AG04450 (cell line): ENCODE measurements around the gene SLC12A5. TPM values are rescaled to one million over a fixed set of nuclear protein-coding genes. Genes with fewer than 3 reads are reported as not detected.

Experiments
- CTCF ChIA-PET: fragments of 300-600, 350-600 bp; formaldehyde crosslinking; extraction: SDS; loops from one replicate; lab custom pipeline; 2022; ENCODE audit warnings: antibody characterized with exemption, inconsistent platforms; lab: Charles Lee
- POLR2A ChIA-PET: fragments of 350-600 bp; formaldehyde crosslinking; extraction: SDS; loops from one replicate; lab custom pipeline; 2021; ENCODE audit warnings: antibody characterized with exemption, inconsistent platforms; lab: Yijun Ruan, JAX
- DNase-seq: peaks from one replicate; pipeline ENCODE4 v3.0.0-alpha.2; 2011; ENCODE audit warnings: low read depth, low spot score
- H3K27ac ChIP-seq: one replicate; pipeline ENCODE4 v1.5.1; 2012; ENCODE audit warnings: low read depth, low read length, control low read depth
- H3K27me3 ChIP-seq: one replicate; pipeline ENCODE4 v1.6.0; 2012; ENCODE audit warnings: low read length; ENCODE audit not compliant: control insufficient read depth, insufficient read depth
- H3K4me3 ChIP-seq: 2 replicates; pipeline ENCODE4 v1.5.1; 2011; ENCODE audit warnings: mild to moderate bottlenecking, low read depth, low read length, control low read depth
- H3K9me3 ChIP-seq: 2 replicates; pipeline ENCODE4 v1.5.1; 2012; ENCODE audit warnings: low read length; ENCODE audit not compliant: control insufficient read depth, insufficient read depth
- polyA plus RNA-seq: library from polyadenylated mRNA; depleted of rRNA; stranded (reverse); fragments of >200 nt; gene quantifications from 2 replicates; pipeline ENCODE4 v1.2.3, GENCODE V29; 2011
- TF ChIP-seq, protein P1 (sequence below): IDR thresholded peaks from 2 replicates; pipeline ENCODE4 v1.5.1; 2011; ENCODE audit warnings: low read depth, low read length, control low read depth, inconsistent platforms

The SLC12A5 gene
- polyA plus RNA-seq, 1 experiment = 0.55 TPM

DNA sequence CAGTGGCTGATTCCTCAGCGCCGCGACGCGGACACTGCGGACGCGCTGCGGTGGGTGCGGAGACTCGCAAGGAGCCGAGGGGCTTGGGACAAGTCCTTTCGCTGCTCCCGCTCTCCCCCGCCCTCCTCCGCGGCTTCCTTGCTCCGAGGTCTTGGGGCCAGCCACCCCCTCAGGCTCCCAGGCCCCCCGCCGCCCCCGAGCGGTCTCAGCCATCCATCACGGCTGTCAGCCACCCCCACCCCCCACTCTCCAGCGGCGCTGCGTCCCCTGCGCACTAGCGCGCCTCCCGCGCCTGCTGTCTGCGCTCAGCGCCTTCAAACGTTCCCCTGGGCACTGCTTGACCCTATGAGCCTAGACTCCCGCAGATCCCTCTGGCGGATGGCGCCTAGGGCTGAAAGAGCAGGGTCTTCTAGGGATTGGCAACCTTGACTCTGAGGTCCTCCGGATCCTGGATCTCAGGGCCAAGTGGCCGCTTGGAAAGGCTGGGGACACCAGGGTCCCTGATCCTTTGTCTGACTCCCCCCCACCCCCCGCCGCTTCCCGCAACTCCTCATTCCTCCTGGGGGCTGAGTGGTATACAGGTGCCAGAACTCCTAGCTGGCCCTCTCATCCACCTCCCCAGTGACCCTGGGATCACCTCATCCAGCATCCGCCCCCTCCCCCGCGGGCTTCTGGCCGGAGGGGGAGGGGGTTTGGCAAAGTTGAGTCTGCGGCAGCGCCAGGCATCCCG, 1.4 kb downstream of the SLC12A5 start:
- POLR2A ChIA-PET = no interaction called here
- CTCF ChIA-PET = interaction anchor here (0.6 kb wide), 1 partner anchor 28 kb away, joined by 3 read pairs; no protein-coding TSS in a partner anchor
- DNase-seq = no peak
- H3K27ac ChIP-seq = no peak overlapping the region
- no peak overlapping the region for H3K4me3 ChIP-seq
- TF ChIP-seq, protein P1, sequence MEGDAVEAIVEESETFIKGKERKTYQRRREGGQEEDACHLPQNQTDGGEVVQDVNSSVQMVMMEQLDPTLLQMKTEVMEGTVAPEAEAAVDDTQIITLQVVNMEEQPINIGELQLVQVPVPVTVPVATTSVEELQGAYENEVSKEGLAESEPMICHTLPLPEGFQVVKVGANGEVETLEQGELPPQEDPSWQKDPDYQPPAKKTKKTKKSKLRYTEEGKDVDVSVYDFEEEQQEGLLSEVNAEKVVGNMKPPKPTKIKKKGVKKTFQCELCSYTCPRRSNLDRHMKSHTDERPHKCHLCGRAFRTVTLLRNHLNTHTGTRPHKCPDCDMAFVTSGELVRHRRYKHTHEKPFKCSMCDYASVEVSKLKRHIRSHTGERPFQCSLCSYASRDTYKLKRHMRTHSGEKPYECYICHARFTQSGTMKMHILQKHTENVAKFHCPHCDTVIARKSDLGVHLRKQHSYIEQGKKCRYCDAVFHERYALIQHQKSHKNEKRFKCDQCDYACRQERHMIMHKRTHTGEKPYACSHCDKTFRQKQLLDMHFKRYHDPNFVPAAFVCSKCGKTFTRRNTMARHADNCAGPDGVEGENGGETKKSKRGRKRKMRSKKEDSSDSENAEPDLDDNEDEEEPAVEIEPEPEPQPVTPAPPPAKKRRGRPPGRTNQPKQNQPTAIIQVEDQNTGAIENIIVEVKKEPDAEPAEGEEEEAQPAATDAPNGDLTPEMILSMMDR = no peak
- peaks cover 57% of the 10 kb centered on the region for H3K27me3 ChIP-seq
- H3K9me3 ChIP-seq = peaks cover 11% of the 10 kb centered on the region; the same call in 1 of the 2 replicates

DNA sequence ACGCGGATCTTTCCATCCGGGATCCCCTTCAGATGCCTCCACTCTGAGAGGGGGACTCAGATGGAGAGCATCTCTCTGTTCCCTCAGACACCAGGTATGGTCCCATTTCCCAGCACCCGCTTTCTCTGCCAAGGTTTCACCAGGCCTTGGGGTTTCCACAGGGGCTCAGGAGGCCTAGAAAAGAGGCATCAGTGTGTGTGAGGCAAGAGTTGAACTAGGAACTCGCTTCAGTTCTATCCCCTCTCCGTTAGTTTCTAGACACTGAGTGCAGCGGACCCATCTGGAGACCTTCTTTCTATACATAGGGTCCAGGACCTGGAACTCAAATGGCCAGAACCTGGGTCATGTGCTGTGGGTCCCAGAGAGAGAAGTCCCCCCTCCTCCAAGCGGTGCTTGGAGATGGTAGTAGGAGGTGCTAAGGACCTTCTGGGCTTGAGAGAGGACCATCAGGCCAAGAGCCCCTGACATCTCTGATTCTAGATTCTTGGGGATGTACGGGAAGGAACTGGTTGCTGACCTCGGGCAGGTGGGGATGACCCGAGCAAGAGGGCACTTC, 2.1 kb downstream of the SLC12A5 start:
- Histone ChIP-seq H3K27ac (no peak overlapping the region), H3K27me3 (peaks cover 56% of the 10 kb centered on the region), H3K9me3 (peaks cover 11% of the 10 kb centered on the region; the same call in 1 of the 2 replicates), H3K4me3 (no peak overlapping the region)
- CTCF ChIA-PET = interaction anchor here (0.5 kb wide), 1 partner anchor 8 kb away, joined by 3 read pairs; no protein-coding TSS in a partner anchor
- DNase-seq = no peak
- TF ChIP-seq, protein P1 = no peak
- POLR2A ChIA-PET = no interaction called here

DNA sequence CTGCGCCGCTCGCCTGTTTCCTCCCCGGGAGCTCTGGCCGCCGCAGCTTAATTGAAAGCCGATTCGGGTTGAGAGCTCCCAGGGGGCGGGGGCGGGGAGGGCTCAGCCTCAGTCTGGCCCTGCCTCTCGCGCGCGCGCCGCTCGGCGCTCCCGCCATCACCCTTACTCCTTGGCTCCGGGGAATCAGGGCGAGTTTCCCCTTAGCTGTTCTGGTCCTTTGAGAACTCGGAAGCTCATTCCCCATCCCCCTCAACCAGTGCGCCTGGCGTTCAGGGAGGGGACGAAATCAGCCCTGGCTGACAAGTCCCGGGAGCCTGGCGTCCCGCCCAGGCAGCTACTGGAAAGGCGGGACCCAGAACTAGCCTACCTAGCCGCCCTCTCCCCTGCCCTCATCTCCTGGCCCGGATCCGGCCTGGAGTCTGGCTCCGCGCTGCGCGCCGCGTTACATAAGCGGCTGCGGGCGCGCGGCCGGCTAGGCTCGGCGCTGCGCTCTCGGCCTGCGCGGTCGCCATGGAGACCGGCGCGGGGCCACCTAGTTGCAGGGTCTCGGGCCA, 2.8 kb downstream of the SLC12A5 start:
- no peak overlapping the region for H3K4me3 ChIP-seq
- DNase-seq = no peak
- CTCF ChIA-PET = interaction anchor here (0.5 kb wide), 1 partner anchor 9 kb away, joined by 3 read pairs; no protein-coding TSS in a partner anchor
- H3K27ac ChIP-seq = no peak overlapping the region
- H3K9me3 ChIP-seq = peaks cover 11% of the 10 kb centered on the region; the same call in 1 of the 2 replicates
- H3K27me3 ChIP-seq = peaks cover 53% of the 10 kb centered on the region
- POLR2A ChIA-PET = no interaction called here
- TF ChIP-seq, protein P1 = no peak

DNA sequence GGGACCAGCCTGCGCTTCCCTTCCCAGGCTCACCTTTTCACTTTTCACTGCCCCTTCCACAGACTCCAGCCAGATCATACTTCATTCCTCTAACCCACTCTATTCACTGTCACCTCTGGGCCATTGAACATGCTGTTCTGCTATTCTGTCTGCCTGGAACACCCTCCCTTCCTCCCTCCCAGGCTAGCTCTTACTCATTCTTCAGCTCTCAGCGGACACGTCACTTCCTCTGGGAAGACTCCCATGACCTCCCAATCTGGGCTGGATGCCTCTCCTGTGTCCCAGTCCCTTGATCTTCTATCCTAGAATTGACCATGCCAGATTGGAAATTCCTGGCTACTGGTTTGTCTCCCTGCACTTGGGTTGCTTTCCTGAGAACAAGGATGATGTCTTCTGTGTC, 5.0 kb downstream of the SLC12A5 start:
- CTCF ChIA-PET = no interaction called here
- Histone ChIP-seq H3K27me3 (peaks cover 39% of the 10 kb centered on the region), H3K9me3 (peaks cover 6% of the 10 kb centered on the region; the same call in 1 of the 2 replicates), H3K4me3 (no peak overlapping the region), H3K27ac (no peak overlapping the region)
- POLR2A ChIA-PET = no interaction called here
- DNase-seq = no peak
- TF ChIP-seq, protein P1 = no peak

DNA sequence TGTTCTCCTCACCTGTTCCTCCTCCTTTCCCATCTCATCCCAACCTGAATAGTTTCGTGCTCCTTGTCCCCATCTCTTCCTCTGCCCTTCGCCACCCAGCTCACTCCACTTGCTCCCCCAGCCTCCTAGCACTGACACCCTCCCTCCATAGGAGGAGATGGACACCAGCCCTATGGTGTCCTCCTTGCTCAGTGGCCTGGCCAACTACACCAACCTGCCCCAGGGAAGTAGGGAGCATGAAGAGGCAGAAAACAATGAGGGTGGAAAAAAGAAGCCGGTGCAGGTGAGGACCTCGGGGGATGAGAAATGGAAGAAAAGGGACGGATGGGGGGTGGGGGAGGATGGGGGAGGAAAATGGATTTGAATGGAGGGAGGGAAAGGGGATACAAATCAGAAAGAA, 6.2 kb downstream of the SLC12A5 start:
- H3K9me3 ChIP-seq = no peaks in the 10 kb centered on the region; the same call in 1 of the 2 replicates
- no peak overlapping the region for H3K27ac ChIP-seq
- TF ChIP-seq, protein P1 = no peak
- POLR2A ChIA-PET = no interaction called here
- CTCF ChIA-PET = no interaction called here
- no peak for DNase-seq
- H3K27me3 ChIP-seq = peaks cover 30% of the 10 kb centered on the region
- H3K4me3 ChIP-seq = no peak overlapping the region
